ENCODE data around the gene PTPRN. TPM values are rescaled to one million over a fixed set of nuclear protein-coding genes. Genes with fewer than 3 reads are reported as not detected.

PTPRN gene
- total RNA-seq, 1 donor, result under 0.01 TPM

DNA sequence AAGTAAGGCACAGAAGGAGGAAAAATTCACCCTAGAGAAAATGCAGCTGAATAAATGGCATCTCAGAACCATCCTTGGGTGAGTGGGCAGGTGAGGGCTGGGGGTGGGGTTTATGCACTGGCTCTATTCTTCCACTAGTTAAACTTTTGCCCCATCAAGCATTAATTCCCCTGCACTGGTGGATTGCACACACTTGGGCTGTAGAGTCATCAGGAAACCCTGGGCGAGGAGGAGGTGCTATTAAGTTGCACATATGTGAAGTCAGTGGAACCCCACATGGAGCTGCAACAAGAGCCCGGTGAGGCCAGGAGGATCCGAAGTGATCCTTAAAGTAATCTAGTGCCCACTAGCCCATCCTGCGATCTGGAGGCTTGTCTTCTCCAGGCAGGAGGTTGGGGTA is 36.8 kb downstream of the PTPRN start:
- DNase-seq (ENCODE audit: insufficient read length, low spot score, missing footprints), result no peak
- no peaks in the 10 kb centered on the region for H3K36me3 ChIP-seq (ENCODE audit: insufficient read depth, low read length)
- H3K27me3 ChIP-seq (ENCODE audit: insufficient read depth, low read length), result no peaks in the 10 kb centered on the region
- no peak overlapping the region for H3K4me2 ChIP-seq (ENCODE audit: insufficient read depth, low read length)
- TF ChIP-seq, protein P1, sequence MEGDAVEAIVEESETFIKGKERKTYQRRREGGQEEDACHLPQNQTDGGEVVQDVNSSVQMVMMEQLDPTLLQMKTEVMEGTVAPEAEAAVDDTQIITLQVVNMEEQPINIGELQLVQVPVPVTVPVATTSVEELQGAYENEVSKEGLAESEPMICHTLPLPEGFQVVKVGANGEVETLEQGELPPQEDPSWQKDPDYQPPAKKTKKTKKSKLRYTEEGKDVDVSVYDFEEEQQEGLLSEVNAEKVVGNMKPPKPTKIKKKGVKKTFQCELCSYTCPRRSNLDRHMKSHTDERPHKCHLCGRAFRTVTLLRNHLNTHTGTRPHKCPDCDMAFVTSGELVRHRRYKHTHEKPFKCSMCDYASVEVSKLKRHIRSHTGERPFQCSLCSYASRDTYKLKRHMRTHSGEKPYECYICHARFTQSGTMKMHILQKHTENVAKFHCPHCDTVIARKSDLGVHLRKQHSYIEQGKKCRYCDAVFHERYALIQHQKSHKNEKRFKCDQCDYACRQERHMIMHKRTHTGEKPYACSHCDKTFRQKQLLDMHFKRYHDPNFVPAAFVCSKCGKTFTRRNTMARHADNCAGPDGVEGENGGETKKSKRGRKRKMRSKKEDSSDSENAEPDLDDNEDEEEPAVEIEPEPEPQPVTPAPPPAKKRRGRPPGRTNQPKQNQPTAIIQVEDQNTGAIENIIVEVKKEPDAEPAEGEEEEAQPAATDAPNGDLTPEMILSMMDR (IDR thresholded peaks at IDR 0.05; ENCODE audit: extremely low read depth, low read depth, low read length), result no peak
- H3K9me3 ChIP-seq (ENCODE audit: low read depth, low read length), result no peaks in the 10 kb centered on the region
- H3K27ac ChIP-seq (ENCODE audit: low read depth, low read length), result no peak overlapping the region
- H2AFZ ChIP-seq (ENCODE audit: low read length), result no peak overlapping the region
- H3K79me2 ChIP-seq (ENCODE audit: insufficient read depth, low read length), result no peaks in the 10 kb centered on the region
- H4K20me1 ChIP-seq (ENCODE audit: insufficient read depth, low read length), result no peaks in the 10 kb centered on the region
- H3K4me1 ChIP-seq (ENCODE audit: insufficient read depth, low read length), result peaks cover 17% of the 10 kb centered on the region
- H3K4me3 ChIP-seq (ENCODE audit: insufficient read depth, low read length), result no peak overlapping the region

- H4K20me1 ChIP-seq (ENCODE audit: insufficient read depth, low read length), result no peaks in the 10 kb centered on the region
- TF ChIP-seq, protein P1 (IDR thresholded peaks at IDR 0.05; ENCODE audit: extremely low read depth, low read depth, low read length), result no peak
- no peak overlapping the region for H3K4me3 ChIP-seq (ENCODE audit: insufficient read depth, low read length)
- no peak overlapping the region for H2AFZ ChIP-seq (ENCODE audit: low read length)
- no peaks in the 10 kb centered on the region for H3K36me3 ChIP-seq (ENCODE audit: insufficient read depth, low read length)
- H3K79me2 ChIP-seq (ENCODE audit: insufficient read depth, low read length), result no peaks in the 10 kb centered on the region
- DNase-seq (ENCODE audit: insufficient read length, low spot score, missing footprints), result no peak
- no peak overlapping the region for H3K27ac ChIP-seq (ENCODE audit: low read depth, low read length)
- H3K27me3 ChIP-seq (ENCODE audit: insufficient read depth, low read length), result no peaks in the 10 kb centered on the region
- H3K9me3 ChIP-seq (ENCODE audit: low read depth, low read length), result no peaks in the 10 kb centered on the region
- no peak overlapping the region for H3K4me2 ChIP-seq (ENCODE audit: insufficient read depth, low read length)
- H3K4me1 ChIP-seq (ENCODE audit: insufficient read depth, low read length), result peaks cover 17% of the 10 kb centered on the region
These were observed 38.2 kb downstream of the PTPRN start for GRCh38 chr2:219271021-219271420.

DNA sequence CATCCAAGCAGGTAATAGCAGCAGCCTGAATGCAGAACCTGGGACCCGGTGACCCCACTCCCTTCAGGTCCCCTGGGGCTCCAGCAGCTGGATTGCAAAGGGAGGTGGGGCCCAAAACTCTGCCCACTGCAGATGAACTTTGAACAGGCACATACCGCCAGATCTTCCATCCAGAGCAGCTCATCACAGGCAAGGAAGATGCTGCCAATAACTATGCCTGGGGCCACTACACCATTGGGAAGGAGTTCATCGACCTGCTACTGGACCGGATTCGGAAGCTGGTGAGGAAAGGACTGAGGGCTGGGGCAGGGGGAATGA is 39.2 kb downstream of the PTPRN start:
- TF ChIP-seq, protein P1 (IDR thresholded peaks at IDR 0.05; ENCODE audit: extremely low read depth, low read depth, low read length), result no peak
- H3K9me3 ChIP-seq (ENCODE audit: low read depth, low read length), result no peaks in the 10 kb centered on the region

DNA sequence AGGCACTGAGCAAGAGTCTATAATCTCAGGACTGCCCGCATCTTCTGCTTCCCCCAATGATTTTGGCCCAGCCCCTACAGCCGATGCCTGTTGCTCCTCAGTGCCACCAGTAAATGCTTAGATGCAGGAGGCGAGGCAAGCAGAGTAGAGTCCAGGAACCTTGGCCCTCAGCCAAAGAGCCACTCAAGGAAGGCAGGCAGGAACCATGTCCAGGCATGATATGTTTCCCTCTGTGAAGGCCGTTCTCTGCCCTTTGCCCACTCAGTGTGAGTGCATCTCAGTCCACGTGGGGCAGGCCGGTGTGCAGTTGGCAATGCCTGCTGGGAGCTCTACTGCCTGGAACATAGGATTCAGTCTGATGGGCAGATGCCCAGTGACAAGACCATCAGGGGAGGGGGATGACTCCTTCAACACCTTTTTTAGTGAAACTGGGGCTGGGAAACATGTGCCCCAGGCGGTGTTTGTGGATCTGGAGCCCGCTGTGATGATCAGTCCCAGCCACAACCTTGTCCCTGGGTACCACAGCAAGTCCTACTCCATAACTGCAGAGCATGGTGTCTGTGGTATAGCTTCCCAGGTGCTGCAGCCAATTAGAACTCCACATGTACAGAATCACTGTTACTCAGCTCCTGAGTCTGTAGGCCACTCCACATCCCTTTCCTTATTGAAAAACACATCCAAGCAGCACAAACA is 39.7 kb downstream of the PTPRN start:
- Histone ChIP-seq H3K27ac (ENCODE audit: low read depth, low read length) (no peak overlapping the region), H4K20me1 (ENCODE audit: insufficient read depth, low read length) (no peaks in the 10 kb centered on the region), H3K79me2 (ENCODE audit: insufficient read depth, low read length) (no peaks in the 10 kb centered on the region), H3K4me3 (ENCODE audit: insufficient read depth, low read length) (no peak overlapping the region), H3K36me3 (ENCODE audit: insufficient read depth, low read length) (no peaks in the 10 kb centered on the region), H3K27me3 (ENCODE audit: insufficient read depth, low read length) (no peaks in the 10 kb centered on the region), H3K9me3 (ENCODE audit: low read depth, low read length) (no peaks in the 10 kb centered on the region), H3K4me2 (ENCODE audit: insufficient read depth, low read length) (no peak overlapping the region), H3K4me1 (ENCODE audit: insufficient read depth, low read length) (peaks cover 11% of the 10 kb centered on the region), H2AFZ (ENCODE audit: low read length) (no peak overlapping the region)
- TF ChIP-seq, protein P1 (IDR thresholded peaks at IDR 0.05; ENCODE audit: extremely low read depth, low read depth, low read length), result no peak
- no peak for DNase-seq (ENCODE audit: insufficient read length, low spot score, missing footprints)

More for the DNA sequence above, 39.2 kb downstream of the PTPRN start:
- H3K27ac ChIP-seq (ENCODE audit: low read depth, low read length), result no peak overlapping the region
- H3K4me1 ChIP-seq (ENCODE audit: insufficient read depth, low read length), result peaks cover 16% of the 10 kb centered on the region
- no peak overlapping the region for H2AFZ ChIP-seq (ENCODE audit: low read length)
- H3K79me2 ChIP-seq (ENCODE audit: insufficient read depth, low read length), result no peaks in the 10 kb centered on the region
- H4K20me1 ChIP-seq (ENCODE audit: insufficient read depth, low read length), result no peaks in the 10 kb centered on the region
- no peak overlapping the region for H3K4me3 ChIP-seq (ENCODE audit: insufficient read depth, low read length)
- H3K36me3 ChIP-seq (ENCODE audit: insufficient read depth, low read length), result no peaks in the 10 kb centered on the region
- no peak overlapping the region for H3K4me2 ChIP-seq (ENCODE audit: insufficient read depth, low read length)
- no peak for DNase-seq (ENCODE audit: insufficient read length, low spot score, missing footprints)
- H3K27me3 ChIP-seq (ENCODE audit: insufficient read depth, low read length), result no peaks in the 10 kb centered on the region

Data from osteoblast (primary cell).